Vagina (tissue), 2 donors: ENCODE results near the gene IP6K2.

Source experiments
- POLR2AphosphoS5 ChIP-seq, 2 donors: sonication (generic); formaldehyde crosslinking; IDR thresholded peaks; one replicate each; pipeline ENCODE4 v1.9.0; 2017; ENCODE audit warnings: antibody characterized with exemption in 2 of 2, mild to moderate bottlenecking in 2 of 2, low read depth in 1 of 2; ENCODE audit not compliant: insufficient read depth in 1 of 2
- TF ChIP-seq, protein P1 (sequence below), 3 experiments: fragments of 450-650 bp in 2 of 3; fragments of 200-600 bp in 1 of 3; sonication (generic) in 1 of 3; IDR thresholded peaks; one replicate each; pipeline ENCODE4 v1.5.1; 2017 to 2019; ENCODE audit warnings: antibody characterized with exemption in 3 of 3, mild to moderate bottlenecking in 2 of 3, moderate library complexity in 2 of 3

DNA sequence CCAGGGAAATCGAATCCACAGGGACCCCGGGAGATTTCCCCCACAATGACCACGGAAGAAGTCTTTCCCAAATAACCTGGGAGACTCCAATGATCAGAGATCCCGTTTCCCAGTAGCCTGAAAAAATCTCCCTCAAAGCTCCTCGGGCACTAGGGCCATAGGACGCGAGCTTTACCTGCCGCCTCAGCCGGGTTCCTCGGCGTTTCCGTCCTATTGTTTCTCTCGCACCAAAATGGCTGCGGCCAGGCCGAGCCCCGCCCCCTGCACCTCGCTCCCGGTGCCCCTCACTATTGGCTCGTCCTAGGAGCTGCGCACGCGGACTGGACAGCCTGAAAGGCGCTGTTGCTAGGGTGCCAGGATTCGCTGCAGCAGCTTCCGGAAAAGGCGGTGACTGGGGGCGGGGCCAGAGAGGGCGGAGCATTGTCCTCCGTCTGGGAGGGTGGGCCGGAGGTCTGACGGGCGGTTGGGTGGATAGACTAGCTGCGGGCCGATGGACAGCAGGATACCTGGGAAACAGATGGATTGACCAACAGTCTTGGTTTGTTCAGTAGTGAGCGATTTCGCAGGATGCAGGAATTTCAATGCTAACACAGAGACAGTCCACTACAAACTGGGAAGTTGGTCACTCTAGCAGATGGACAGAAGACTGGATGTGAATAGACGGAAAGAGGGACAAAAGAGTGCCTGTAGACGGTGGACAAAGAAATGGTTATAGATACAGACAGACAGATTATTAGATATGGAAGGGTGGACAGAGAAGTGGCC, at the start of gene IP6K2:
- TF ChIP-seq, protein P1, sequence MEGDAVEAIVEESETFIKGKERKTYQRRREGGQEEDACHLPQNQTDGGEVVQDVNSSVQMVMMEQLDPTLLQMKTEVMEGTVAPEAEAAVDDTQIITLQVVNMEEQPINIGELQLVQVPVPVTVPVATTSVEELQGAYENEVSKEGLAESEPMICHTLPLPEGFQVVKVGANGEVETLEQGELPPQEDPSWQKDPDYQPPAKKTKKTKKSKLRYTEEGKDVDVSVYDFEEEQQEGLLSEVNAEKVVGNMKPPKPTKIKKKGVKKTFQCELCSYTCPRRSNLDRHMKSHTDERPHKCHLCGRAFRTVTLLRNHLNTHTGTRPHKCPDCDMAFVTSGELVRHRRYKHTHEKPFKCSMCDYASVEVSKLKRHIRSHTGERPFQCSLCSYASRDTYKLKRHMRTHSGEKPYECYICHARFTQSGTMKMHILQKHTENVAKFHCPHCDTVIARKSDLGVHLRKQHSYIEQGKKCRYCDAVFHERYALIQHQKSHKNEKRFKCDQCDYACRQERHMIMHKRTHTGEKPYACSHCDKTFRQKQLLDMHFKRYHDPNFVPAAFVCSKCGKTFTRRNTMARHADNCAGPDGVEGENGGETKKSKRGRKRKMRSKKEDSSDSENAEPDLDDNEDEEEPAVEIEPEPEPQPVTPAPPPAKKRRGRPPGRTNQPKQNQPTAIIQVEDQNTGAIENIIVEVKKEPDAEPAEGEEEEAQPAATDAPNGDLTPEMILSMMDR (IDR thresholded peaks at IDR 0.05): no peak
- TF ChIP-seq POLR2AphosphoS5 (IDR thresholded peaks at IDR 0.05; ENCODE audit: insufficient read depth in 1 of 2, low read depth in 1 of 2): peak; percentile 95
